ENCODE data around the gene TMEM60.

The TMEM60 gene

GRCh38 chr7:77757589-77757988 lies 40.6 kb downstream of the TMEM60 start:
- TF ChIP-seq CTCF (conservative IDR thresholded peaks at IDR 0.05; ENCODE audit: low read depth, low read length), result no peak
- Histone ChIP-seq H3K79me2 (ENCODE audit: insufficient read depth, low read depth) (peaks cover 23% of the 10 kb centered on the region; the same call in 1 of the 2 replicates), H3K4me2 (no peak overlapping the region), H3K36me3 (ENCODE audit: insufficient read depth) (no peaks in the 10 kb centered on the region), H3K27me3 (ENCODE audit: insufficient read depth, low read depth) (no peaks in the 10 kb centered on the region), H4K20me1 (ENCODE audit: insufficient read depth) (peaks cover 12% of the 10 kb centered on the region), H2AFZ (ENCODE audit: low read depth) (no peak overlapping the region), H3K9ac (no peak overlapping the region), H3K4me3 (IDR thresholded peaks at IDR 0.05; ENCODE audit: insufficient read depth, low read depth, low read length) (no peak overlapping the region), H3K27ac (no peak overlapping the region), H3K4me1 (ENCODE audit: low read depth, poor library complexity, severe bottlenecking) (peaks cover 22% of the 10 kb centered on the region)

GRCh38 chr7:77753173-77753572 lies 45.1 kb downstream of the TMEM60 start:
- peaks cover 14% of the 10 kb centered on the region; the same call in 1 of the 2 replicates for H3K79me2 ChIP-seq (ENCODE audit: insufficient read depth, low read depth)
- H3K9ac ChIP-seq, result no peak overlapping the region
- no peaks in the 10 kb centered on the region for H4K20me1 ChIP-seq (ENCODE audit: insufficient read depth)
- no peak overlapping the region for H3K4me3 ChIP-seq (IDR thresholded peaks at IDR 0.05; ENCODE audit: insufficient read depth, low read depth, low read length)
- H3K27me3 ChIP-seq (ENCODE audit: insufficient read depth, low read depth), result no peaks in the 10 kb centered on the region
- no peak overlapping the region for H3K4me2 ChIP-seq
- H3K36me3 ChIP-seq (ENCODE audit: insufficient read depth), result no peaks in the 10 kb centered on the region
- no peak overlapping the region for H2AFZ ChIP-seq (ENCODE audit: low read depth)
- TF ChIP-seq CTCF (conservative IDR thresholded peaks at IDR 0.05; ENCODE audit: low read depth, low read length), result no peak
- H3K27ac ChIP-seq, result no peak overlapping the region
- H3K4me1 ChIP-seq (ENCODE audit: low read depth, poor library complexity, severe bottlenecking), result peaks cover 14% of the 10 kb centered on the region

GRCh38 chr7:77752016-77752415 lies 46.2 kb downstream of the TMEM60 start:
- Histone ChIP-seq H3K4me3 (IDR thresholded peaks at IDR 0.05; ENCODE audit: insufficient read depth, low read depth, low read length) (no peak overlapping the region), H3K27ac (no peak overlapping the region), H3K36me3 (ENCODE audit: insufficient read depth) (no peaks in the 10 kb centered on the region), H3K4me1 (ENCODE audit: low read depth, poor library complexity, severe bottlenecking) (peaks cover 5% of the 10 kb centered on the region), H2AFZ (ENCODE audit: low read depth) (no peak overlapping the region), H3K27me3 (ENCODE audit: insufficient read depth, low read depth) (no peaks in the 10 kb centered on the region), H4K20me1 (ENCODE audit: insufficient read depth) (no peaks in the 10 kb centered on the region), H3K9ac (no peak overlapping the region), H3K79me2 (ENCODE audit: insufficient read depth, low read depth) (peaks cover 14% of the 10 kb centered on the region; the same call in 1 of the 2 replicates), H3K4me2 (no peak overlapping the region)
- TF ChIP-seq CTCF (conservative IDR thresholded peaks at IDR 0.05; ENCODE audit: low read depth, low read length), result no peak

GRCh38 chr7:77747718-77748117 lies 50.5 kb downstream of the TMEM60 start:
- no peak for TF ChIP-seq CTCF (conservative IDR thresholded peaks at IDR 0.05; ENCODE audit: low read depth, low read length)
- H3K4me1 ChIP-seq (ENCODE audit: low read depth, poor library complexity, severe bottlenecking), result no peaks in the 10 kb centered on the region
- no peak overlapping the region for H3K4me2 ChIP-seq
- H3K27ac ChIP-seq, result no peak overlapping the region
- no peak overlapping the region for H3K9ac ChIP-seq
- no peaks in the 10 kb centered on the region for H3K36me3 ChIP-seq (ENCODE audit: insufficient read depth)
- H4K20me1 ChIP-seq (ENCODE audit: insufficient read depth), result no peaks in the 10 kb centered on the region
- H3K4me3 ChIP-seq (IDR thresholded peaks at IDR 0.05; ENCODE audit: insufficient read depth, low read depth, low read length), result no peak overlapping the region
- 0 out of 2 replicates have a peak, but pooled peaks cover 8% of the 10 kb centered on the region for H3K79me2 ChIP-seq (ENCODE audit: insufficient read depth, low read depth)
- H3K27me3 ChIP-seq (ENCODE audit: insufficient read depth, low read depth), result no peaks in the 10 kb centered on the region
- no peak overlapping the region for H2AFZ ChIP-seq (ENCODE audit: low read depth)
